ENCODE results near the gene THRA.

THRA gene

DNA sequence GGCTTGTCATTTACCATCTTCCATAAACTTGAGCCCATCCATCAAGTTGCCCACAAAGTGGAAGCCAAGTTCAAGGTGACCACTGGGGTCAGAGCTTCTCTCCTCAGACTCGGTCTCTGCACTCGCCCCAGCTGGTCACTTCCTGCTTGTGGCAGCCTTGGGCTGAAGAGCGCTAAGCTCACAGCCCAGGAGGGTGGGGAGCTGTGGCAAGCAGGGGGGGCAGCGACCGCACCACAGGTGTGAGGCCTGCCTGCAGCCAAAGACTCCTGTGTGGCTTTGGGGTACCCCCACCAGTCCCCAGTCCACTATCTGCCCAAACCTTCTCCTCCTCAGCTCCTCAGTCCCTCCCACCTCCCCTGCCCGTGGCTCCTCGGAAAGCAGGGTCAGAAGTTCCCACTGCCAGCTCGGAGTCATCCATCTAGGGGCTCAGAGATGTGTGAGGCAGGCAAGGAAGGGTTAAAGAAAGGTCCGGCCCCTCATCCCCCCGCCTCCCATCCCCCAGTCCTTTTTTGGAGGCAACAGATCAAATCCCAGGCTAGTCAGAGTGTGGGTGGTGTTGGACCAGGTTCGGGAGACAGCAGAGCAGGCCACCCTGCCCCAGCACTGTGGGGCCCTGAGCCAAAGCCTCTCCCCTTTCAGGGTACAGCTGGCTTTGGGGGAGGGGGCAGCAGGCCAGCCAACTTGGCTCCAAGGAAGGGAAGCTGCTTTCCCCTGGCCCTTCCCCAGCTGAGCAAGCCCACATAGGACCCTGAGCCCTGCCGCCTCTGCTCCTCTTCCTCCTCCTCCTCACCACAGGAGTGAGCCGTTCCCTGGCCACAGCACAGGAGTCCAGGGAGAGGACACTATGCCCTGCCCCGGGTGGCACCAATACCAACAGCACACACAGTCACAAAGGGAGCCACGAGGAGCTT, 44.3 kb upstream of the THRA start:
- TF ChIP-seq CTCF (conservative IDR thresholded peaks at IDR 0.05; ENCODE audit: low read length), result no peak
- peak; percentile 10 for DNase-seq (ENCODE audit: low read depth)
- no peak overlapping the region for H3K4me3 ChIP-seq (ENCODE audit: low read length)

- DNase-seq (ENCODE audit: low read depth), result peak; percentile 56
- no peak overlapping the region for H3K4me3 ChIP-seq (ENCODE audit: low read length)
- 0 out of 2 replicates have a peak, but pooled peaks have one; percentile 4 for TF ChIP-seq CTCF (conservative IDR thresholded peaks at IDR 0.05; ENCODE audit: low read length)
Measured at GRCh38 chr17:40019140-40019991, 43.4 kb upstream of the THRA start.

DNA sequence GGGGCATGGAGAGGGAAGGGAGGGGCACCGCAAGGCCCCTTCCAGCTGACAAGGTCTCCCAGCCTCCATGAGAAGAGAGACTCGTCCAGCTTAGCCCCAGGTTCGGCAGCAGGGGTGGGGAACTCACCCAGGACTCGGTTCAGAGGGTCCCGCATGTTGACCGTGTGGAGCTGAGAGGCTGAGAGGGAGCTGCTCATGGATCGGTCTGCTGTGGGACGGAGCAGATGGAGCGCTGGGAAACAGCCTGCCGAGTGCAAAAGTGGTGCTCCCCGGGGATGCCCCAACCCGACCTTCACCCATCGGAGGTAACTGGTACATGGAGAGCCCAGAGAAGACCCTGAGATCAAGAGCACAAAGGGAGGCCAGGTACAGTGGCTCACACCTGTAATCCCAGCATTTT, 42.6 kb upstream of the THRA start:
- no peak overlapping the region for H3K4me3 ChIP-seq (ENCODE audit: low read length)
- TF ChIP-seq CTCF (conservative IDR thresholded peaks at IDR 0.05; ENCODE audit: low read length), result no peak
- no peak for DNase-seq (ENCODE audit: low read depth)

GRCh38 chr17:40021451-40021971, 41.3 kb upstream of the THRA start:
- no peak overlapping the region for H3K4me3 ChIP-seq (ENCODE audit: low read length)
- peak; percentile 67 for DNase-seq (ENCODE audit: low read depth)
- TF ChIP-seq CTCF (conservative IDR thresholded peaks at IDR 0.05; ENCODE audit: low read length), result no peak

- TF ChIP-seq CTCF (conservative IDR thresholded peaks at IDR 0.05; ENCODE audit: low read length), result no peak
- no peak for DNase-seq (ENCODE audit: low read depth)
Measured at GRCh38 chr17:40022497-40022896, 40.3 kb upstream of the THRA start.

DNA sequence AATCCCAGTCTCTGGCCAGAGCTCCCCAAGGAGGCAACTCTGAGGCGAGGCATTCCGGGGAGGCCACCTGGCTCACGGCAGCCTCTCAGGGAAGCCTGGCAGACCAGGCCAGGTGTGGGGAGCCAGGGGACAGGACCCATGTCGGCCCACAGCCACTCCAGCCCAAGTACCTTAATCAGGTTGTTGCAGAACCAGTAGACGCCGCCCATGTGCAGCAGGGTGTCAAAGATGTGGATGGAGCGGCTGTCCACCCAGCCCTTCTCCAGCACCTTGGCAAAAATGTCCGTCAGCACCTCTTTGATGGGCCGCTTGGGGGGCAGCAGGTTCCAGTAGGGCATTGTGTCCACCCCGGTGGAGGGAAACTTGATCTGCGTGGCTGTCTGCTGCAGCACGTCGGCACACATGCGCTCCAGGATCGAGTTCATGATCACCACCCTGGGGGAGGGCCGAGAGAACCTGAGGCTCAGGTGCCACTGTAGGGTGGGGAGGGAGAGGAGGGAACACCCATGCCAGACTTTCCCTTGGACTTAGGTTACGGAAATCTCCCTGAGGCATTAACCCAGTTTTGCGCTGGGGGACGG, 39.7 kb upstream of the THRA start:
- no peak overlapping the region for H3K4me3 ChIP-seq (ENCODE audit: low read length)
- TF ChIP-seq CTCF (conservative IDR thresholded peaks at IDR 0.05; ENCODE audit: low read length), result no peak
- no peak for DNase-seq (ENCODE audit: low read depth)

More at GRCh38 chr17:40022497-40022896, 40.3 kb upstream of the THRA start:
- H3K4me3 ChIP-seq (ENCODE audit: low read length), result no peak overlapping the region
